ENCODE measurements around the gene LPIN3.

GRCh38 chr20:41344938-41345728 is 4.5 kb downstream of the LPIN3 start:
- TF ChIP-seq CTCF (conservative IDR thresholded peaks at IDR 0.05) (no peak), ZFX (IDR thresholded peaks at IDR 0.05) (no peak)
